Ishikawa (cell line): Measurements from ENCODE around the gene ARID4B.

Source experiments
- CREB1 ChIP-seq: IDR thresholded peaks from 2 replicates; pipeline ENCODE4 v1.6.1; 2012; ENCODE audit warnings: low read depth
- EP300 ChIP-seq: IDR thresholded peaks from 2 replicates; pipeline ENCODE4 v1.6.1; 2012; ENCODE audit warnings: borderline replicate concordance
- FOXM1 ChIP-seq: IDR thresholded peaks from 2 replicates; pipeline ENCODE4 v1.6.1; 2012; ENCODE audit warnings: low read depth, borderline replicate concordance
- TEAD4 ChIP-seq: IDR thresholded peaks from 2 replicates; pipeline ENCODE4 v1.6.1; 2012
- TF ChIP-seq, protein P1 (sequence below): IDR thresholded peaks from 2 replicates; pipeline ENCODE4 v1.6.1; 2012
- TF ChIP-seq, protein P2 (sequence below): IDR thresholded peaks from 2 replicates; pipeline ENCODE4 v1.6.1; 2012; ENCODE audit warnings: low read depth, mild to moderate bottlenecking

DNA sequence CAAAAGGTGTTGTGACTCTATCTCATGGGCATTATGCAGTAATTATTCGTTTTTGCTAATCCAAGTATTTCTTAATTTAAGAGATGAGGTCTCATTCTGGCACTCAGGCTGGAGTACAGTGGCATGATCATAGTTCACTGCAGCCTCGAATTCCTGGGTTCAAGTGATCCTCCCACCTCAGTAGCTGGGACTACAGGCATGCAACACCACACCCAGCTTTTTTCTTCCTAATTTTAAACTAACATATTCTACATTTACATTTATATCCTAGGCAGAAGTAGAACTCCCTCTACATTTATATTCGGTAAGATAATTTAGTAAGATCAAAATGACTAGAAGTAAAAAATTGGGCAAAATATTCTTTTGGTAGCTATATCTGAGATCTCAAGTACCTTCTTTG, 116.5 kb downstream of the ARID4B start:
- TF ChIP-seq, protein P1, sequence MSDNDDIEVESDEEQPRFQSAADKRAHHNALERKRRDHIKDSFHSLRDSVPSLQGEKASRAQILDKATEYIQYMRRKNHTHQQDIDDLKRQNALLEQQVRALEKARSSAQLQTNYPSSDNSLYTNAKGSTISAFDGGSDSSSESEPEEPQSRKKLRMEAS, result no peak
- no peak for TF ChIP-seq CREB1
- no peak for TF ChIP-seq FOXM1
- TF ChIP-seq TEAD4, result no peak
- TF ChIP-seq, protein P2, sequence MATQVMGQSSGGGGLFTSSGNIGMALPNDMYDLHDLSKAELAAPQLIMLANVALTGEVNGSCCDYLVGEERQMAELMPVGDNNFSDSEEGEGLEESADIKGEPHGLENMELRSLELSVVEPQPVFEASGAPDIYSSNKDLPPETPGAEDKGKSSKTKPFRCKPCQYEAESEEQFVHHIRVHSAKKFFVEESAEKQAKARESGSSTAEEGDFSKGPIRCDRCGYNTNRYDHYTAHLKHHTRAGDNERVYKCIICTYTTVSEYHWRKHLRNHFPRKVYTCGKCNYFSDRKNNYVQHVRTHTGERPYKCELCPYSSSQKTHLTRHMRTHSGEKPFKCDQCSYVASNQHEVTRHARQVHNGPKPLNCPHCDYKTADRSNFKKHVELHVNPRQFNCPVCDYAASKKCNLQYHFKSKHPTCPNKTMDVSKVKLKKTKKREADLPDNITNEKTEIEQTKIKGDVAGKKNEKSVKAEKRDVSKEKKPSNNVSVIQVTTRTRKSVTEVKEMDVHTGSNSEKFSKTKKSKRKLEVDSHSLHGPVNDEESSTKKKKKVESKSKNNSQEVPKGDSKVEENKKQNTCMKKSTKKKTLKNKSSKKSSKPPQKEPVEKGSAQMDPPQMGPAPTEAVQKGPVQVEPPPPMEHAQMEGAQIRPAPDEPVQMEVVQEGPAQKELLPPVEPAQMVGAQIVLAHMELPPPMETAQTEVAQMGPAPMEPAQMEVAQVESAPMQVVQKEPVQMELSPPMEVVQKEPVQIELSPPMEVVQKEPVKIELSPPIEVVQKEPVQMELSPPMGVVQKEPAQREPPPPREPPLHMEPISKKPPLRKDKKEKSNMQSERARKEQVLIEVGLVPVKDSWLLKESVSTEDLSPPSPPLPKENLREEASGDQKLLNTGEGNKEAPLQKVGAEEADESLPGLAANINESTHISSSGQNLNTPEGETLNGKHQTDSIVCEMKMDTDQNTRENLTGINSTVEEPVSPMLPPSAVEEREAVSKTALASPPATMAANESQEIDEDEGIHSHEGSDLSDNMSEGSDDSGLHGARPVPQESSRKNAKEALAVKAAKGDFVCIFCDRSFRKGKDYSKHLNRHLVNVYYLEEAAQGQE, result no peak
- no peak for TF ChIP-seq EP300
